AG10803 (cell line): ENCODE measurements around the gene BCL10.

Experiments used
- DNase-seq: peaks from one replicate; pipeline ENCODE4 v3.0.0; 2010; ENCODE audit warnings: low read depth
- H3K4me3 ChIP-seq: 2 replicates; pipeline ENCODE4 v1.5.1; 2011; ENCODE audit warnings: mild to moderate bottlenecking, low read length, control low read depth
- CTCF ChIP-seq: conservative IDR thresholded peaks from 2 replicates; pipeline ENCODE4 v1.5.1; 2011; ENCODE audit warnings: mild to moderate bottlenecking, low read length, control low read depth, inconsistent platforms

The BCL10 gene

DNA sequence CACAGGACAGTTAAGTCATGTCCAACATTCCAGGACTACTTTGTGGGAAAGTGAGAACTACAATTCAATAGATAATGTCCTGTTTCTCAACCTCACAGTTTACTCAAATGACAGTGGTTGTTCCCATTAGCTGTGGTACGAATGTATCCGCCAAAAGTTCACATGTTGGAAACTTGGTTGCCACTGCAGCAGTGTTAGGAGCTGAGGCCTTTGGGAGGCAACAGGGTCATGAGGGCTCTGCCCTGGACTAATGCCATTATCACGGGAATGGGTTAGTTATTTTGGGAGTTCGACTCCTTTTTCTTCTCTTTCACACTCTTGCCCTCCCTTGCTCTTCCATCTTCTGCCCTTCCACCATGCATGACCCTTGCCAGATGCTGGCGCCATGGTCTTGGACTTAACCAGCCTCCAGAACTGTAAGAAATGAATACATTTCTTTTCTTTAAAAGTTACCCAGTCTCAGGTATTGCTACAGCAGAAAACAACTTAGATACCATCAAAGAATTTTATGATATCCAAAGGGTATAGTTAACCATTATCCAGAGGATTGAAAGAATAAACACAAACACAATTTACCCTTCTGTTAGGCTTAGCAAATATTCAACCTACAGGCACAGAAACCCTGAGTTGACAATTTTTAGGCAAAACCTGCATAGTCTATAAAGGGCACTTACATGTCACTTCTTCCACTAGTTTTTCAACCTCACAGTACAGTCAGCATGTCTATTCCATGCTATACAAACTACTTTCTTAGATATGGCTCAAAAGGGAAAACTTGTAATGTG lies 7.4 kb downstream of the BCL10 start:
- no peak overlapping the region for H3K4me3 ChIP-seq
- no peak for DNase-seq
- TF ChIP-seq CTCF = no peak

GRCh38 chr1:85267313-85267712 lies 9.1 kb downstream of the BCL10 start:
- TF ChIP-seq CTCF = no peak
- H3K4me3 ChIP-seq = no peak overlapping the region
- DNase-seq = no peak

GRCh38 chr1:85264150-85264549 lies 12.3 kb downstream of the BCL10 start:
- no peak for DNase-seq
- TF ChIP-seq CTCF = no peak
- no peak overlapping the region for H3K4me3 ChIP-seq

DNA sequence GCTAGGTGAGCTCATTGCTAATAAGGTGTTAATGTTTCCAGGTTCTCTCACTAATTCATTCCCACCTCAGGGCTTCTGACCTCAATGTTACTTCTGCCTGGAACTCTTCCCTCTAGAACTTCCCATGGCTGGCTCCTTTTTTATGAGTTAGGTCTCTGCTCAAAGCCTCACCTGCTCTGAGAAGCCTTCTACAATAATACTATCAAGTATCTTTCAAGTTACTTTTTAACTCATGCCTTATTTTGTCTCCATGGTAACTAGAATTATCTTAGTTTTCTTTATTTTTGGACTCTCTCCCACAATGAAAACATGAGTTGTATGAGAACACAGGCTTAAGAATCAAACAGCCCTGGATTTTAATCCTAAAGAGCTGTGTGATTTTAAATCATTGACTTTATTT lies 13.4 kb downstream of the BCL10 start:
- no peak overlapping the region for H3K4me3 ChIP-seq
- no peak for TF ChIP-seq CTCF
- DNase-seq = no peak

DNA sequence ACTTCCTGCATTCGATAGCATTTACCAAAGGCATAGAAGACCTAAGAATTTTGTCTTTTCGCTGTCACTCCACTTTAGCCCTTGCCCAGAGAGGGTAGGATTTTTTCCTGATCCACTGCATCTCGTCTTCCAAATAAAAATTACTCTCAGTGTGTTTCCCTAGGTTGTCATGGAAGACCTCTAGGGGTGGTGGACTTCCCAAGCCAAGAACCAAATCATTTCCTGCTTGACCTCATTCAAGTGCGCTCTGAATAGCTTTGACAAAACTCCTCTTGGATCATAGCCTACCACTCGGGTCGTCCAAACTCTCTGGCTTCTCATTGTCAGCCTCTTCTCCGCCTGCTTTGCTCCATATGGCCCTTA lies 16.5 kb downstream of the BCL10 start:
- peak overlapping the region; percentile 89 for H3K4me3 ChIP-seq
- peak; percentile 80 for DNase-seq
- TF ChIP-seq CTCF = no peak

DNA sequence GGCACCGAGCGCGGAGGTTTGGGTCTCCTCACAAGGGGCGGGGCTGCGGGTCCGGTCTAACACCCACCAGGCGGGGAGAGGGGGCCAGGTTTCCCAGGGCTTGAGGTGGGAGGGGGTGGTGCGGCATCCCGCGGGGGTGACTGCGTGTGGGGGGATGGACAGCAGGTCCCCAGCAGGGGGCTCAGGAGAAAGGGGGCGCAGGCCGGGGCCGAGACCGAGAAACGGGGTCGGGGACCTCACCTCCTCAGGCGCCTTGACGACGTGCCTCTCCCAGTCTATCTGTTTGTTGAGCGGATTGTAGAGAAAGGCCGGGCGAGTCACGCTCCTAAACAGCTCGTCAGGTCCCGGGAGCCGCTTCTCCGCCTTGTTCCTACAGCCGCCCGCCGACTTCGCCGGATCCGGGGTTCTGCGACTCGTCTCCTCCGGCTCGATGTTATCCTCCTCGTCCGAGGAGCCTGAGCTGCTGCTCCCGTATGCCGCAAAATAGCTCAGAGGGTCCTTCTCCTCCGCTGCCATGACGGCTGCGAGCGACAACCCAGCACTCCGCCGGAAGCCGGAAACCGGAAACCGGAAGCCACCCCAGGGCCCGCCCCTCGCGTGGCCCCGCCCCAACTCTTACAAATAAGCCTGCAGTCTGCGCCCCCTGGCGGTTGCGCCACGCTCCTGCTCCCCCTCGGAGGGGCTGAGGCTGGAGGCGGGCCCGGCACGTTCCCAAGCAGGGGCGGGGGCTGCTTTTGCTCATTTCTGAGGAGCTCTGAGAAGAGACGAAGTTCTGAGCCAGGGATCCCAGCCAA lies 17.1 kb downstream of the BCL10 start, which contains the start of gene C1orf52:
TSS of gene C1orf52 (minus strand) at position 545 of the 794 bp plus-strand sequence. CDS start at position 516, 29 bp downstream.
- H3K4me3 ChIP-seq = peak within 1 kb of the TSS; percentile 89
- peak; percentile 90 for DNase-seq
- peak; percentile 76 for TF ChIP-seq CTCF
